ELF-1 (cell line): ENCODE measurements around the gene CXCL5.
"Not testable (repeated sequence)": the region's sequence is repeated elsewhere in the genome, so short reads cannot be mapped to it uniquely, and the experiment has no call there.

Source experiments
- DNase-seq: peaks from one replicate; pipeline ENCODE4 v3.0.0-alpha.2; 2016; ENCODE audit warnings: low read depth, low spot score

CXCL5 gene

DNA sequence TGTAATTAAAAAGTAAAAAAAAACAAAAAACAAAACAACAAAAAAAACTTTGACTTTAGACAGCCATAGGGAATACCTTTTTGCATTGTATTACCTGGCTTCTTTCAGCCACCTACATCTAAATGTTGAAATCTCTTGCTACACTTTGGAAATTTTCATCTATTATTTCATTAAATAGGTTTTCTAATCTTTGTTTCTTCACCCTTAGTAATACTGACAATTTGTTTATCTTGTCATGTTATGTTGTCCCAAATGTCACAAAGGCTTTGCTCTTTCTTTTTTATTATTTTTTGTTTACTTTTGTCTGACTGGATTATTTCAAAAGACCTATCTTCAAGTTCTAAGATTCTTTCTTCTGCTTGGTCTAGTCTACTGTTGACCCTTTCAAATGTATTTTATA lies 24.1 kb downstream of the CXCL5 start:
- no peak for DNase-seq

DNA sequence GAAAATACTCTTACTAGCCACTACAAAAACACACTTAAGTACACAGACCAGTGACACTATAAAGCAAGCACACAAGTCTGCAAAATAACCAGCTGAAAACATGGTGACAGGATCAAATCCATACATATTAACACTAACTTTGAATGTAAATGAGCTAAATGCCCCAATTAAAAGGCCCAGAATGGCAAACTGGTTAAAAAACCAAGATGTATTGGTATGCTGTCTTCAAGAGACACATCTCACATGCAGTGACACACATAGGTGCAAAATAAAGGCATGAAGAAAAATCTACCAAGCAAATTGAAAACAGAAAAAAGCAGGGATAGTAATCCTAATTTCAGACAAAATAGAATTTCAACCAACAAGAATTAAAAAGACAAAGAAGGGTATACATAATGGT lies 27.5 kb downstream of the CXCL5 start:
- no peak for DNase-seq

DNA sequence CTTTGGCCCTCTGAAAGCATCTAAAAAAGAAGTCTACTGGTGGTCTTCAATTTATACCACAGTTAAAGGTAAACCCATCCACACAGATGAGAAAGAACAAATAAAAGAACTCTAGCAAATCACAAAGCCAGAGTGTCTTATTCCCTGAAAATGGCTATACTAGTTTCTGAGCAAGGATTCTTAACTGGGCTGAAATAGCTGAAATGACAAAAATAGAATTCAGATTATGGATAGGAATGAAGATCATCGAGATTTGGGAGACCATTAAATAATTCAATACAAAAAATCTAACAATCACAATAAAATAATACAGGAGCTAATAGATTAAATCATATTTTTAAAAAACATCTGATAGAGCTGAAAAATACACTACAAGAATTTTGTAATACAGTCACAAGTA lies 28.5 kb downstream of the CXCL5 start:
- DNase-seq, result no peak

DNA sequence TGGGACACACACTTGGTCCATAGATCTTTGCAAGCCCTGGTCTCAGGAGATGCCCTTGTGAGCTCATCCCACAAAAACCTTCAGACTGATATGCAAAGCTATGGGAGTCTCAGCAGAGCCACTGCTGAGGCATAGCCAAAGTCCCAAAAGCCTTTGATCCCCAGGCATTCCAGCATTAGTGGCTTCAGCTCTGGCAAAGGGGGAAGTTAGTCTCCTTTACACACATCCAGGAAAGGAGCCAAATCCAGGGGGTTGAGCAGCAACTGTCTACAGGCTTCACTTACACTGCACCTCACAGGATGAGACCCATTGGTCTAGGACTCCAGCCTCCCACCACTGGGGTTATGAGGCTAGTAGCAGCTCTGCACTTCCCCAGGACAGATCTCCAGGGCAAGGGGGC lies 30.6 kb downstream of the CXCL5 start:
- peak; percentile 3 for DNase-seq

DNA sequence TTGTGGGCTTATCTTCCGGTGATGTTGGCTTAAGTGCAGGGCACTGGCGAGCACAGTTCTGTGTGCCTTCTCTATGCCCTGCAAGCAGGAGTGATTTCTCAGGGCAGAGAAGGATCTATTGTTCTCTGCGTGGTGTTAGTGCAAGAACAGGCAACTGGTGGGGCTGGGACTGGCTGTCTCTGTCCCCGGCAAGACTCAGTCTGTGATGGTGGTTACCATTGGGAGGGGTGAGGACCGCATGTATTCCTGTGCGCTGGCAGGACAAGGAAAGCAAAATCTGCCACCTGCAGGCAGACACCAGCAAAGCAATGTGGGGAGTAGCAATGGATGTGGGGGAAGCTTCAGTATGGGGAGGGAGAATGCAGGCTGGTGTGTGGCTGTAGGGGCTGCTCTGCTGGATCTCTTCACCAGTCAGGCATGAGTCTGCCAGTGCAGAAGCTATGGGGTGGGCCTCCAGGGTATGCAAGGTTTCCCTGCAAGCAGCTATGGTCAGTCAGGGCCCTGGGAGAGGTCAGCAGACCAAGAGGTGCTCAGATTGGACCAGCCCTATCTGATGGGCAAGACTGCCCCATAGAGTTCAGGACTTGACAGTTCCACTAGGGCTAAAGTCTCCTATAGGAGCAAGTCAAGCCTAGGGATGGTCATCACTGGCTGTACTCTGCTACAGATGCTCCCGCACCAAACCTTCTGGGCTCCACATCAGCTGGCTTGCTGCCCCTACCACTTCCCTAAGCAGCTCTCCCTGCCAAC lies 33.4 kb downstream of the CXCL5 start:
- peak; percentile 83 for DNase-seq

DNA sequence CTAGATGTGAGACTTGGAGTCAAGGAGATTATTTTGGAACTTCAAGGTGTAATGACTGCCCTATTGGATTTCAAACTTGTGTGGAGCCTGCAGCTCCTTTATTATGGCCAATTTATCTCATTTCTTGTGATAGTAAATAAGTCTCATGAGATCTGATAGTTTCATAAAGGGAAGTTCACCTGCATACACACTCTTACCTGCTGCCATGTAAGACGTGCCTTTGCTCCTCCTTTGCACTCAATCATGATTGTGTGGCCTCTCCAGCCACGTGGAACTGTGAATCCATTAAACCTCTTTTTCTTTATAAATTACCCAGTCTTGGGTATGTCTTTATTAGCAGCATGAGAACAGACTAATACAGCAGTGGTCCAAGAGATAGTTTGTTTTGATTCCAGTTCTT lies 35.8 kb downstream of the CXCL5 start:
- no peak for DNase-seq

DNA sequence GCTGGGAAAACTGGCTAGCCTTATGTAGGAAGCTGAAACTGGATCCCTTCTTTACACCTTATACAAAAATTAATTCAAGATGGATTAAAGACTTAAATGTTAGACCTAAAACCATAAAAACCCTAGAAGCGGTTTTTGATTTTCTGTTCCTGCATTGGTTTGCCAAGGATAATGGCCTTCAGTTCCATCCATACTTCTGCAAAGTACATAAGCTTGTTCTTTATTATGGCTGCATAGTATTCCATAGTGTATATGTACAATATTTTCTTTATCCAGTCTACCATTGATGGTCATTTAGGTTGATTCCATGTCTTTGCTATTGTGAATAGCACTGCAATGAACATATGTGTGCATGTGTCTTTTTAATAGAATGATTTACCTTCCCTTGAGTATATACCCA lies 39.4 kb downstream of the CXCL5 start:
- DNase-seq, result not testable (repeated sequence)

DNA sequence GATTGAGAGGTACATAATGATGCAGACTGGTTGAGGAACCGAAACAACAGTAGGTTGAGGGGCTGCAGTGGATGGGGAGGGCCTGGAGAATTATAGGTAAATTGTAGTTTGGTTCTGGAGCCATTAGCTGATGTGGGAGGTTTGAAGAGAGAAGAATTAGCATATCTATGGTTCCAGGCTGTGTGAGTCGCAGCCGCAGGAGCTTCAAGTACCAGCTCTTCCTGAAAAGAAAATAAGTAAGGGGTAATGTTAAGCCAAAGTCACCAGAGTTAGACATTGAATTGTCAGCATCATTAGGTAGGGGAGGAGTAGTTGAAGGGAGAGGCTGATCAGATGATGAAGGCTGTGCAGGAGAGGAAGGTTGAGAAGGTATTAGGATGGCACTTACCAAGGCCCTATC lies 46.1 kb downstream of the CXCL5 start:
- peak; percentile 34 for DNase-seq

DNA sequence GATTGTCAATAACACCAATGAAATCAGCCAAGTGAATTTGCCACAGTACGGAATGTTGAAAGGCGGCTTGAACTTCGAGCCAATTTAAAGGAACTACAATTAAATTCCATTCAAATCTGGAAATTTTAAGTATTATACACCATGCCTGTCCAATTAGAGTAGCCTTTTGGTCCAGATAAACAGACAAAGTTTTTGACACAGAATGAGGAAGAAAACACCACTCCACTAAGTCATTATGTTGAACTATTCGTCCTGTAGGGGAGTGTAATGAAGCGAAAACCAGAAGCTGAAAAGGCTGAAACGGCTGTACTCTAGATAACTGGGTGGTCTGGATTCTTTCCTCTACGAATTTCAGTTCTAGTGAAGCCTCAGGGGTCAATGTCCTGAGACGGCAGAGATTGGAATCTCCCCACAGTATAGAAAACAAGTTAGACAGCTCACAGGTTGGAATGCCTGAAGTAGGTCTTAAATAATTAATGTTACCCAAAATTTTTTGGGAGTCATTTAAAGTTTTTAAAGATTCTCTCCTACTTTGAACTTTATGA lies 48.0 kb downstream of the CXCL5 start:
- peak; percentile 62 for DNase-seq

DNA sequence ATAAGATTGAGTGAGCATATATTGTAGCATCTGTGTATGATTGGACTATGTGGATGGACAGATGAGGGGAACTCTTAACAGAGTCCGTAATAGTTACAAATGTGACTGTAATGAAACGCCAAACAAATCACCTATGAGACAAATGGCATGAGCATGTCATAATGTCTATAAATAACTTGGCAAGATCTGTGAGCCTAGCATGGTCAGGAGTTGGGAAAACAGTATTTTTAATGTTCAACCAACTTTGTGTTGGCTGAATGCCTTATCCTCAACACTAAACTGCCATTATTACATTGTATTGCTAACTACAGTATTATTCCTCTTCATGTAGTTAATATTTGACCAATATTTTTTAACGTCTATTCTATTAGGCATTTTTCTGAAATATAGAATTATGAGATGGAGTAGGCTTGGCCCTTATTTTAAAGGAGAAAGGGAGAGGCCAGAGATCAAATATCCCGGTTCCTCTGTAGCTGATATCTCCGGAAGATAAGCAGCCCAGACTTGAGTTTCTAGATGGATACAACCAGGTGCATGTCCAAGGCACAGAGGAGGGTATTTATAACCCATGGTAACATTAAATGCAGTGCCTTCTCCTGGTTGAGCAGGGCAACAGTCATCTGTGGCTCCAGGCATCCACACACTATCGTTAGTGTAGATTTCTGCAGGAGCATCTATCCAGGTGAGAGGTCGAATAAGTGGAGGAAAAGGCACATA lies 49.3 kb downstream of the CXCL5 start:
- no peak for DNase-seq

DNA sequence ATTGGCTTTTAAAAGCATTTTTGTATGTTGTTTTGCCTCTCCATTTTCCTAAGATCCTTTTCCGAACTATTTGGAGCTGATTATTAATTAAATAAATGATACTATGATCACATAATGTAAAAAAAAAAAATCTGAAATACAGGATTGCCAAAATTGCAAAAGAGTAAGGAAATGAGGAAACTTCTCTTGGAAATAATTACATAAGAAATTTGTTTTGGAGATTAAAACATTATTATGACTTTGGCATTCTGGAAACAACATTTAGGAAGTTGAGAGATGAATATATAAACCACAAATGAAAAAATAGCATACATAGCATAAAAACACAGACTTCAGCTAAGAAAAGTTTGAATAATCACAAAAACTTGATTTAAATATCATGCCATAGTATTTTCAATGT lies 50.2 kb downstream of the CXCL5 start:
- DNase-seq, result no peak

DNA sequence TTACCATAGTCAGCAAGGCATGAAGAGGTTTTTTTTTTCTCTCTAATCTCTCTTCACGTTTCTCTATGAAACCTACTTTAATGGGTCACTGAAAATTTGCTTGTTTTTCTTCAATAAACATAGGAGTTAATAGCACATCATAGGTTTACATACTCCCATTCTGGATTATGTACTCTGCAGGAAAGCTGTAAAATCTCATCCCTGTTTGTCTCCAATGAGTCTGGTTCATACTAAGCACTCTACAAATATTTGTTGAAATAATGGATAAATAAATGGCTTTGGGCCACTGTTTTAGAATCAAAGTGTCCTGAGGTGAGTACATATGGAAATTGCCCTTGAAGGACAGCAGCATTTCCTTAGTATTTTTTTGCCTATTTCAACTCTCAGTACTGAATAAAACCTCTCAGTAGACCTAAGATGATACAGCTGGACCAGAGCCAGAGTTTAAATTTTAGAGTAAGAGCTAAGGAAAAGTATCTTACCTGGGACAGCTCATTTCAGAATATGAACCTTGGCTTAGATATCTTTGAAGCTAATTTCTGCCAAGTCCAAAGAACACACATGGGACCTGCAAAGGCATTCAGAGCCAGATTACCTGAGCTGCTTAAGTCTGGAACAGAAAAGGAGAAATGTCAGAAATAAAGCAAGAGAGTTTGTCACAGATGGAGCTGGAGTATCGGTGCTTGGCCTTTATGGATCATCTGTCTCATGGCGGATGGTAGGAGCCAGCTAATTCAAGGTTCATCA lies 51.1 kb downstream of the CXCL5 start:
- DNase-seq, result no peak

DNA sequence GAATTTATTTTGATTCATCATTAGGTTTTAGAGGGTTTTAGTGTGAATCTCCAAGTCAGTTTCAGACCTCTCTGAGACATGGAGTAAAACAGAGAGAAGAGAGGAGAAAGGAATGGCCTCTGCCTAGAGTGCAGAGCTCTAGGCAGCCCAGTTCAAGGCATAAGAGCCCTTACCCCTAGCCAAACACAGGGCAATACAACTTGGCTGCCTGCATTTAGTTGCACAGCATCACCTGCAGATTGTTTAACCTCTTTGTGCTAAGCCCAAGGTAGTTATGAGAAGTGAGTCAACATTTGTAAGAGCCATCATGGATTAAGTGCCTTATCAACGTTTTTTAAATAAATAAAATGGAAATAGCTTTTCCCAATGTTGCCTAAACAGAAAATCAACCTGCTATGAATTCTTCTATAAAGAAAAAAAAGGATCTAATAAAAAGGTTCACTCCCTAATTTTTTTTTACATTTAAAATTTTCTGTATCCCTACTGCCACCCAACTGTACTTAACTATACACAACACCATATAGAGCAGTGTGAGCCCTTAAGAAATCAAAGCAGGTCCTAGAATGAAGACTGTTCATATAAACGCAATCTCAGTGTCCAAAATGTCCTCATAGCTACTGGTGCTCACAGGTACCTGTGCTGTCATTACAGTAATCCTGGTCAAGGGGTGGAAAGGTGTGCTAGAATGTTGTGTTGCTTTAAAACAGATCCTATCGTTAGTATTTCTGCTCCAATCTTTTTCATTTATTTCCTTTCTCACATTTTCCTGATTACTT lies 52.6 kb downstream of the CXCL5 start:
- no peak for DNase-seq
